OCI-LY7 (cell line): Measurements from ENCODE around the gene S100A6. TPM values are rescaled to one million over a fixed set of nuclear protein-coding genes. Genes with fewer than 3 reads are reported as not detected.

ENCODE experiments used
- BruUV-seq: library from RNA; stranded (reverse); fragments of 400-500 nt; replicated peaks from 2 replicates; lab custom pipeline; 2021; lab: Mats Ljungman, UMichigan
- CTCF ChIA-PET: fragments of 300-600 bp; sonication (Branson Sonifier 250); formaldehyde crosslinking; loops from one replicate; lab custom pipeline; 2022; ENCODE audit warnings: antibody characterized with exemption; ENCODE audit not compliant: unreplicated experiment; lab: Charles Lee
- POLR2A ChIA-PET: fragments of 300-600 bp; sonication (Branson Sonifier 250); formaldehyde crosslinking; loops from one replicate; lab custom pipeline; 2022; ENCODE audit warnings: antibody characterized with exemption; lab: Charles Lee
- DNase-seq: peaks from one replicate; pipeline ENCODE4 v3.0.0-alpha.2; 2015; ENCODE audit warnings: low spot score
- H2AFZ ChIP-seq: fragments of 200-600 bp; sonication (generic), shearing (Covaris generic); 2 replicates; pipeline ENCODE4 v1.6.1; 2014; ENCODE audit warnings: mild to moderate bottlenecking, antibody characterized with exemption, low read length, moderate library complexity
- H3K27ac ChIP-seq: fragments of 200-600 bp; sonication (generic); 2 replicates; pipeline ENCODE4 v1.5.1; 2014; ENCODE audit warnings: mixed run types, low read depth, mild to moderate bottlenecking, moderate library complexity, low read length, inconsistent platforms; ENCODE audit not compliant: poor library complexity, severe bottlenecking
- H3K36me3 ChIP-seq: fragments of 200-600 bp; sonication (generic); 2 replicates; pipeline ENCODE4 v1.6.1; 2014; ENCODE audit warnings: mild to moderate bottlenecking, antibody characterized with exemption, low read length, moderate library complexity, mixed read lengths; ENCODE audit not compliant: insufficient read depth
- H3K4me1 ChIP-seq: fragments of 200-600 bp; sonication (generic); 2 replicates; pipeline ENCODE4 v1.5.1; 2014; ENCODE audit warnings: mild to moderate bottlenecking, low read length; ENCODE audit not compliant: insufficient read depth, poor library complexity, severe bottlenecking
- H3K4me2 ChIP-seq: fragments of 200-600 bp; sonication (generic); 2 replicates; pipeline ENCODE4 v1.6.1; 2014; ENCODE audit warnings: mild to moderate bottlenecking, low read length
- H3K4me3 ChIP-seq: fragments of 200-600 bp; sonication (generic); 2 replicates; pipeline ENCODE4 v1.5.1; 2014; ENCODE audit warnings: mild to moderate bottlenecking, low read depth, low read length; ENCODE audit not compliant: poor library complexity, severe bottlenecking
- H3K79me2 ChIP-seq: fragments of 200-600 bp; sonication (generic); 2 replicates; pipeline ENCODE4 v1.6.1; 2016; ENCODE audit warnings: low read depth, mild to moderate bottlenecking, low read length, moderate library complexity, mixed read lengths; ENCODE audit not compliant: insufficient read depth
- H3K9me2 ChIP-seq: fragments of 200-600 bp; sonication (generic); 2 replicates; pipeline ENCODE4 v1.6.1; 2016; ENCODE audit warnings: mild to moderate bottlenecking, low read length, mixed read lengths; ENCODE audit not compliant: insufficient read depth
- H3K9me3 ChIP-seq: fragments of 200-600 bp; sonication (generic); 2 replicates; pipeline ENCODE4 v1.6.1; 2014; ENCODE audit warnings: mild to moderate bottlenecking, mixed run types, low read length, mixed read lengths
- H4K20me1 ChIP-seq: fragments of 200-600 bp; sonication (generic); 2 replicates; pipeline ENCODE4 v1.6.1; 2014; ENCODE audit warnings: mild to moderate bottlenecking, antibody characterized with exemption, low read length, moderate library complexity, mixed read lengths; ENCODE audit not compliant: insufficient read depth
- EZH2phosphoT487 ChIP-seq: fragments of 200-600 bp; sonication (generic); IDR thresholded peaks from 2 replicates; pipeline ENCODE4 v1.6.1; 2018; ENCODE audit warnings: low read depth, borderline replicate concordance, mild to moderate bottlenecking, mixed run types, antibody characterized with exemption, low read length, moderate library complexity, mixed read lengths
- intact Hi-C: fragments of 100-400 bp; cut with micrococcal nuclease; formaldehyde crosslinking; loops from one replicate; pipeline ENCODE4 v1.10.0; 2022; ENCODE audit not compliant: unreplicated experiment
- total RNA-seq, 2 experiments: library from RNA; depleted of rRNA in 1 of 2; stranded (reverse); fragments of >200 nt in 1 of 2; shearing (Covaris generic) in 1 of 2; gene quantifications; 2 replicates each; pipeline ENCODE4 v1.2.3, GENCODE V29; 2014 to 2022
- TF ChIP-seq, protein P1 (sequence below): fragments of 200-600 bp; sonication (generic); conservative IDR thresholded peaks from 2 replicates; pipeline ENCODE4 v1.5.1; 2014; ENCODE audit warnings: mild to moderate bottlenecking, antibody characterized with exemption, low read length, moderate library complexity, mixed read lengths

S100A6 gene
- total RNA-seq, 2 experiments from 2014 or later: not detected

GRCh38 chr1:153546796-153547559 lies 11.2 kb upstream of the S100A6 start:
- peaks cover 16% of the 10 kb centered on the region for H3K4me1 ChIP-seq
- intact Hi-C loops: no loop called here
- POLR2A ChIA-PET: no interaction called here

DNA sequence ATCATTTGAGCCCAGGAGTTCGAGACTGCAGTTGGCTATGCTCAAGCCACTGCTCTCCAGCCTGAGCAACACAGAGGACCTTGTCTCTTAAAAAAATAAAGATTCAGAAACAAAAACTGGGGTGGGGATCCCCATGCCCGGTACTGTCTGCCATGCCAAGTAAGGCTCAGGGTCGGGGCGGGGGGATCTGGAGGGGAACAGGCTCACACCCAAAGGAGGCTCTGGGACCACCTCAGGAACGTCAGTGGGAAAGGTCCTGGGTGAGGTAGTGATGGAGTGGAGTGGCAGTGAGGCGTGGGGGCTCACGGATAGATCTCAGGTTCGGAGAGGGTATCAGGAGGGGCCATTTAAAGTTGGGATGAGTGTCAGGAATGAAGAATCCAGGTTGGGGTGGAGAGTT lies 10.6 kb upstream of the S100A6 start:
- Histone ChIP-seq H3K9me3 (no peaks in the 10 kb centered on the region), H3K27ac (no peak overlapping the region), H3K4me3 (no peak overlapping the region), H3K9me2 (no peaks in the 10 kb centered on the region), H3K79me2 (no peaks in the 10 kb centered on the region), H3K4me2 (no peak overlapping the region), H4K20me1 (no peaks in the 10 kb centered on the region), H2AFZ (no peak overlapping the region), H3K4me1 (peaks cover 16% of the 10 kb centered on the region), H3K36me3 (no peaks in the 10 kb centered on the region)
- intact Hi-C loops: no loop called here
- BruUV-seq: no TSS peak
- ChIA-PET POLR2A (no interaction called here), CTCF (no interaction called here)
- TF ChIP-seq, protein P1, sequence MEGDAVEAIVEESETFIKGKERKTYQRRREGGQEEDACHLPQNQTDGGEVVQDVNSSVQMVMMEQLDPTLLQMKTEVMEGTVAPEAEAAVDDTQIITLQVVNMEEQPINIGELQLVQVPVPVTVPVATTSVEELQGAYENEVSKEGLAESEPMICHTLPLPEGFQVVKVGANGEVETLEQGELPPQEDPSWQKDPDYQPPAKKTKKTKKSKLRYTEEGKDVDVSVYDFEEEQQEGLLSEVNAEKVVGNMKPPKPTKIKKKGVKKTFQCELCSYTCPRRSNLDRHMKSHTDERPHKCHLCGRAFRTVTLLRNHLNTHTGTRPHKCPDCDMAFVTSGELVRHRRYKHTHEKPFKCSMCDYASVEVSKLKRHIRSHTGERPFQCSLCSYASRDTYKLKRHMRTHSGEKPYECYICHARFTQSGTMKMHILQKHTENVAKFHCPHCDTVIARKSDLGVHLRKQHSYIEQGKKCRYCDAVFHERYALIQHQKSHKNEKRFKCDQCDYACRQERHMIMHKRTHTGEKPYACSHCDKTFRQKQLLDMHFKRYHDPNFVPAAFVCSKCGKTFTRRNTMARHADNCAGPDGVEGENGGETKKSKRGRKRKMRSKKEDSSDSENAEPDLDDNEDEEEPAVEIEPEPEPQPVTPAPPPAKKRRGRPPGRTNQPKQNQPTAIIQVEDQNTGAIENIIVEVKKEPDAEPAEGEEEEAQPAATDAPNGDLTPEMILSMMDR: no peak
- no peak for TF ChIP-seq EZH2phosphoT487
- no peak for DNase-seq

More at GRCh38 chr1:153546796-153547559, 11.2 kb upstream of the S100A6 start:
- Histone ChIP-seq H3K27ac (no peak overlapping the region), H3K79me2 (no peaks in the 10 kb centered on the region), H3K36me3 (no peaks in the 10 kb centered on the region), H3K9me2 (no peaks in the 10 kb centered on the region), H4K20me1 (no peaks in the 10 kb centered on the region), H3K4me3 (no peak overlapping the region), H3K9me3 (no peaks in the 10 kb centered on the region), H3K4me2 (no peak overlapping the region), H2AFZ (no peak overlapping the region)
- no peak for DNase-seq
- CTCF ChIA-PET: no interaction called here
- BruUV-seq: no TSS peak
- no peak for TF ChIP-seq EZH2phosphoT487
- TF ChIP-seq, protein P1: no peak
